D721Med (cell line): ENCODE data around the gene CCDC12.

Source experiments
- DNase-seq: peaks from one replicate; pipeline ENCODE4 v3.0.0; 2011; ENCODE audit warnings: low spot score; ENCODE audit not compliant: insufficient read length
- FAIRE-seq: peaks from 2 replicates; lab custom pipeline; 2011; peaks lifted over from hg19 to GRCh38; lab: Jason Lieb, UNC
- CTCF ChIP-seq: IDR thresholded peaks from 2 replicates; pipeline ENCODE4 v1.5.1; 2012; ENCODE audit warnings: mild to moderate bottlenecking, control low read depth; ENCODE audit not compliant: insufficient read depth; ENCODE audit errors: missing control alignments

CCDC12 gene

GRCh38 chr3:47016934-47017435, 40.4 kb upstream of the CCDC12 start:
- FAIRE-seq: no peak
- DNase-seq: no peak
- no peak for TF ChIP-seq CTCF

- FAIRE-seq (no peak), DNase-seq (no peak)
- TF ChIP-seq CTCF: no peak
Measured at GRCh38 chr3:47016086-47016933, 39.8 kb upstream of the CCDC12 start.

- FAIRE-seq (no peak), DNase-seq (no peak)
- TF ChIP-seq CTCF: no peak
Measured at GRCh38 chr3:47015151-47015550, 38.6 kb upstream of the CCDC12 start.

GRCh38 chr3:47014036-47014435, 37.5 kb upstream of the CCDC12 start:
- no peak for TF ChIP-seq CTCF
- FAIRE-seq (no peak), DNase-seq (no peak)

- FAIRE-seq: no peak
- TF ChIP-seq CTCF: no peak
Measured at GRCh38 chr3:47013231-47013630, 36.7 kb upstream of the CCDC12 start.

GRCh38 chr3:47012342-47013230, 36.0 kb upstream of the CCDC12 start:
- no peak for FAIRE-seq
- TF ChIP-seq CTCF: no peak
- no peak for DNase-seq

More at GRCh38 chr3:47013231-47013630, 36.7 kb upstream of the CCDC12 start:
- DNase-seq: no peak
